Left ventricle myocardium inferior (tissue), 1 donor: ENCODE measurements around the gene FOXQ1. TPM values are rescaled to one million over a fixed set of nuclear protein-coding genes. Genes with fewer than 3 reads are reported as not detected.

Experiments
- DNase-seq: peaks from one replicate; pipeline ENCODE4 v3.0.0-alpha.2; 2020
- H3K27ac ChIP-seq: fragments of 200-600 bp; replicated peaks from 2 replicates; pipeline ENCODE4 v1.8.0; 2021
- H3K27me3 ChIP-seq: fragments of 200-600 bp; 2 replicates; pipeline ENCODE4 v1.8.0; 2021; ENCODE audit warnings: low read depth
- H3K36me3 ChIP-seq: fragments of 200-600 bp; 2 replicates; pipeline ENCODE4 v1.8.0; 2021
- H3K4me1 ChIP-seq: fragments of 200-600 bp; 2 replicates; pipeline ENCODE4 v1.8.0; 2021
- H3K4me3 ChIP-seq: fragments of 200-600 bp; 2 replicates; pipeline ENCODE4 v1.8.0; 2021; ENCODE audit warnings: mild to moderate bottlenecking, moderate library complexity
- H3K9me3 ChIP-seq: fragments of 200-600 bp; replicated peaks from 2 replicates; pipeline ENCODE4 v1.8.0; 2021
- intact Hi-C: fragments of 100-400 bp; cut with micrococcal nuclease; formaldehyde crosslinking; loops from one replicate; pipeline ENCODE4 v1.11.0; 2022
- total RNA-seq: library from RNA; stranded (reverse); fragmentation: NEBNext Ultra II Directional; extraction: Animal tissue kit (Norgen Biotek cat#: 25700); gene quantifications from one replicate; pipeline ENCODE4 v1.2.1, GENCODE V29; 2021
- TF ChIP-seq, protein P1 (sequence below): fragments of 200-600 bp; IDR thresholded peaks from 2 replicates; pipeline ENCODE4 v1.8.0; 2021; ENCODE audit warnings: antibody characterized with exemption, mild to moderate bottlenecking, borderline replicate concordance
- donor health status: DM: no; HTN: yes; CAD: no; lungs with severe emphysema.

FOXQ1 gene
- total RNA-seq, 1 donor from 2014 or later, result not detected

DNA sequence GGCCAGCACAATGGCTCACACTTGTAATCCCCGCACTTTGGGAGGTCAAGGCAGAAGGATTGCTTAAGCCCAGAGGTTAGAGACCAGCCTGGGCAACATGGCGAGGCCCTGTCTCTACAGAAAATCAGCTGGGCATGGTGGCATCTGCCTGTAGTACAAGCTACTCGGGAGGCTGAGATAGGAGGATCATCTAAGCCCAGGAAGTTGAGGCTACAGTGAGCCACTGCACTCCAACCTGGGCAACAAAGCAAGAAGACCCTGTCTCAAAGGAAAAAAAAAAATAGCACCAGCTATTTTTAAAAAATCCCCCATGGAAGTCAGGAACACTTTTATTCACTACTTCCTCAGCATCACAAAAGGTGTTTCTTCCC lies 45.2 kb upstream of the FOXQ1 start:
- DNase-seq, result no peak
- intact Hi-C loops, result no loop called here
- Histone ChIP-seq H3K36me3 (no peaks in the 10 kb centered on the region), H3K9me3 (no peaks in the 10 kb centered on the region), H3K27me3 (peaks cover 83% of the 10 kb centered on the region), H3K4me3 (no peak overlapping the region), H3K4me1 (no peaks in the 10 kb centered on the region), H3K27ac (no peak overlapping the region)
- TF ChIP-seq, protein P1, sequence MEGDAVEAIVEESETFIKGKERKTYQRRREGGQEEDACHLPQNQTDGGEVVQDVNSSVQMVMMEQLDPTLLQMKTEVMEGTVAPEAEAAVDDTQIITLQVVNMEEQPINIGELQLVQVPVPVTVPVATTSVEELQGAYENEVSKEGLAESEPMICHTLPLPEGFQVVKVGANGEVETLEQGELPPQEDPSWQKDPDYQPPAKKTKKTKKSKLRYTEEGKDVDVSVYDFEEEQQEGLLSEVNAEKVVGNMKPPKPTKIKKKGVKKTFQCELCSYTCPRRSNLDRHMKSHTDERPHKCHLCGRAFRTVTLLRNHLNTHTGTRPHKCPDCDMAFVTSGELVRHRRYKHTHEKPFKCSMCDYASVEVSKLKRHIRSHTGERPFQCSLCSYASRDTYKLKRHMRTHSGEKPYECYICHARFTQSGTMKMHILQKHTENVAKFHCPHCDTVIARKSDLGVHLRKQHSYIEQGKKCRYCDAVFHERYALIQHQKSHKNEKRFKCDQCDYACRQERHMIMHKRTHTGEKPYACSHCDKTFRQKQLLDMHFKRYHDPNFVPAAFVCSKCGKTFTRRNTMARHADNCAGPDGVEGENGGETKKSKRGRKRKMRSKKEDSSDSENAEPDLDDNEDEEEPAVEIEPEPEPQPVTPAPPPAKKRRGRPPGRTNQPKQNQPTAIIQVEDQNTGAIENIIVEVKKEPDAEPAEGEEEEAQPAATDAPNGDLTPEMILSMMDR, result no peak

- no peaks in the 10 kb centered on the region for H3K9me3 ChIP-seq
- H3K27ac ChIP-seq, result no peak overlapping the region
- intact Hi-C loops, result no loop called here
- H3K4me1 ChIP-seq, result no peaks in the 10 kb centered on the region
- no peaks in the 10 kb centered on the region for H3K36me3 ChIP-seq
- no peak for DNase-seq
- no peak overlapping the region for H3K4me3 ChIP-seq
- H3K27me3 ChIP-seq, result peaks cover 83% of the 10 kb centered on the region
- TF ChIP-seq, protein P1, result no peak
Measured at GRCh38 chr6:1267057-1267732, 44.7 kb upstream of the FOXQ1 start.

DNA sequence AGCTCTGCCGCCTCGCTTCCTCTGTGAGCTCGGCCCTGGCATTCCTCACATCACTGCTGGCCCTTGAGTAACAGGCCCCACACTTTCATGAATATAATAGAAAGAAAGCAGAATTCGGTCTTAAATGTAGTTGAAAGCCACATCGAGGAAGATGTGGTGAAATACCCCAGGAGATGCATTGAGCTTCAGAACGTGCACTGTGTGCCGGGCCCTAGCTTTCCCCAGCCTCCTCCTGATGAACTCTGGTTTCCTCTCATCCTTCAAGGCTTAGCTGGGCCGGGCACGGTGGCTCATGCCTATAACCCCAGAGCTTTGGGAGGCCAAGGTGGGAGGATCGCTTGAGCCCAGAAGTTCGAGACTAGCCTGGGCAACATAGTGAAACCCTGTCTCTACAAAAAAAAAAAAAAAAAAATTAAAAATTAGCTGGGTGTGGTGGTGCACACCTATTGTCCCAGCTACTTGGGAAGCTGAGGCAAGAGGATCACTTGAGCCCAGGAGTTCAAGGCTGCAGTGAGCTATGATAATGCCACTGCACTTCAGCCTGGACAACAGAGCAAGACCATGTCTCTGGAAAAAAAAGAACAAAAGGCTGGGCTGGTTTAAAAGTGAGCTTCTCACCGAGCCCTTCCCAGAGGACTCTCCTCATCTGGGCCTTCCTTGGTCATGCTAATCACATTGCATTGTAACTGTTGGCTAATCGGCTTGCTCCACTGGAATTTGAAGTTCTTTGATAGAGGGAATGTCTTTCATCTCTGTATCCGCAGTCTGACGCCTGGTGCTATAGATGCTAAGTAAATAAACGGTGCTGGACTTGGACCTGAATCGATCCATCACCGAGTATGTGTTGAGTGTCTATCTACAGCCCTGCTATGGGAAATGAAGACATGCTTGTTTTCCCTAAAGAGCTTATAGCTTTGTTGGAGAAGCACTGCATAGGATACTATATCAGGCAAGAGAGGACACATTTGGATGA lies 43.8 kb upstream of the FOXQ1 start:
- no peak for DNase-seq
- Histone ChIP-seq H3K4me3 (no peak overlapping the region), H3K9me3 (no peaks in the 10 kb centered on the region), H3K27ac (no peak overlapping the region), H3K27me3 (peaks cover 83% of the 10 kb centered on the region), H3K36me3 (no peaks in the 10 kb centered on the region), H3K4me1 (no peaks in the 10 kb centered on the region)
- intact Hi-C loops, result no loop called here
- TF ChIP-seq, protein P1, result no peak

DNA sequence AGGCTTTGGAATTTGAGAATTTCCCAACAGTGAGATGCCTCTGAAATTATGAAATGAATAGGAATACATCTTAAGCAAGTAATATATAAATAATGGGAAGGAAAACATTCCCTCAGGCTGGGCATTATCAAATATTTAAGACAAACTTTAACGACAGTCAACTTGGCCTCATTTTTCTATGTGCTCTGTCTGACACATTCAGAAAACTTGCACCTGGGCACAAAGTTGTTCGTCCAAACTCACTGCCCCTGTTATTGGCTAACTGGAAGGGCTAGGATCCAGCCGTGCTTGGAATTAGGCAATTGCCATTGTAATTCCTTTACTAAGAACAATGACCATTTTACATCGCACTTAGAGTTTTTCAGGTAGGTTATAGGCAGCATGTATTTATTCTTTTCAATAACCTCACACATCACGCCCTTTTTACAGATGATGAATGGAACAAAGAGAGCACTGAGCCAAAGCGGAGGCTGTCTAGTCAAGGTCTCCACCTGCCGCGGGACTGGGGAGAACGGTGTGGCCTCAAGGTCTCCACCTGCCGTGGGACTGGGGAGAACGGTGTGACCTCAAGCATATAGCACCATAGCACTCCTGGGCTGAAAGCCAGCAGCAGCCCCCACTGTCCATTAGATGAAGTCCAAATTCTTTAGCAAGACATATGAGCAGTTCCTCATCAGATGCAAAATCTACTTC lies 40.7 kb upstream of the FOXQ1 start:
- no peak for DNase-seq
- H3K27ac ChIP-seq, result no peak overlapping the region
- no peaks in the 10 kb centered on the region for H3K9me3 ChIP-seq
- H3K4me1 ChIP-seq, result no peaks in the 10 kb centered on the region
- no peaks in the 10 kb centered on the region for H3K36me3 ChIP-seq
- TF ChIP-seq, protein P1, result no peak
- intact Hi-C loops, result no loop called here
- H3K27me3 ChIP-seq, result peaks cover 81% of the 10 kb centered on the region
- H3K4me3 ChIP-seq, result no peak overlapping the region

DNA sequence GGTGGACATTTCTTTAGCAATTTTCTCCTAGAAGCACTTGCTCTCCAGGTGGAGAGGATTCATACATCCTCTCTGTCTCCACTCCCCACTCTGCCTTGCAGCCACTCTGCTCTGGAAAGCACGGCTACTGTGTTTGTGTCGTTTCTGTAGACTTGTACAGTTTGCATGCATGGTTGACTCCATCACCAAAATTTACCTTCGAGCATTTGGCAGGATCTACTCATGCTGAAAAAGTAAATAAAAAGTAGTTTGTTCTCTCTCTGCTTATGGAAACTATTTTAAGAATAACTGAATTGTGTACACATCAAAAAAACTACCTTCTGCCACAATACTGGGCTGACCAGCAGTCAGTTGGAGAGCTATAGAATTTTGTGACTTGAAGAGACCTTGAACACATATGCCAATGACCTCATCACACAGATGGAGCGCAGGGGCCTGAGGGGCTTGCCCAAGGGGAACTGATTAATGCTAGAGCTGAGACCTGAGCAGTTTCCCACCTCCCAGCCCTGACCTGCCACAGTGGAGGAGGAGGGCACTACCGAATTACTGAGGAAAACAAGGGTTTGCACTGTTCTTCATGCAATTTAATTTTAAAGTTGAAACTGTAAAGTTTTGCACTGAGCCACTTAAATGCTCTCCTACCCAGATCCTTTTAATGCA lies 33.7 kb upstream of the FOXQ1 start:
- Histone ChIP-seq H3K4me3 (no peak overlapping the region), H3K4me1 (no peaks in the 10 kb centered on the region), H3K9me3 (no peaks in the 10 kb centered on the region), H3K36me3 (no peaks in the 10 kb centered on the region), H3K27ac (no peak overlapping the region), H3K27me3 (peaks cover 94% of the 10 kb centered on the region)
- intact Hi-C loops, result no loop called here
- TF ChIP-seq, protein P1, result no peak
- DNase-seq, result no peak
